Lung (tissue), 16 donors: Measurements from ENCODE around the gene SYVN1. TPM values are rescaled to one million over a fixed set of nuclear protein-coding genes. Genes with fewer than 3 reads are reported as not detected.
A peak's percentile ranks its signal among the peaks of the same experiment; 100 is the strongest.

ENCODE experiments used
- ATAC-seq: fragments of 200-7000 bp; cut with Tn5 transposase; one replicate; pipeline ENCODE4 v1.9.1; 2020; ENCODE audit warnings: moderate number of reproducible peaks; ENCODE audit not compliant: insufficient read depth, low FRiP score
- DNase-seq, 3 donors: peaks; one replicate each; pipeline ENCODE4 v3.0.0-alpha.2; 2013 to 2017
- H3K27ac ChIP-seq, 2 donors: one replicate each; pipeline ENCODE4 v1.5.1; 2013; ENCODE audit warnings: mild to moderate bottlenecking in 2 of 2, moderate library complexity in 2 of 2, control low read depth in 1 of 2, inconsistent platforms in 1 of 2, low read depth in 1 of 2, low read length in 1 of 2
- H3K27me3 ChIP-seq, 3 donors: one replicate each; pipeline ENCODE4 v1.5.1; 2013; ENCODE audit warnings: low read length in 2 of 3; ENCODE audit not compliant: control insufficient read depth in 3 of 3, insufficient read depth in 3 of 3
- H3K36me3 ChIP-seq, 4 donors: one replicate each; pipeline ENCODE4 v1.5.1; 2013; ENCODE audit warnings: low read length in 4 of 4, mild to moderate bottlenecking in 1 of 4, moderate library complexity in 1 of 4; ENCODE audit not compliant: control insufficient read depth in 4 of 4, insufficient read depth in 4 of 4
- H3K4me1 ChIP-seq, 5 donors: one replicate each; pipeline ENCODE4 v1.5.1; 2013; ENCODE audit warnings: low read length in 5 of 5, mild to moderate bottlenecking in 2 of 5, moderate library complexity in 1 of 5; ENCODE audit not compliant: control insufficient read depth in 5 of 5, insufficient read depth in 5 of 5
- H3K4me3 ChIP-seq: one replicate; pipeline ENCODE4 v1.5.1; 2013; ENCODE audit warnings: mild to moderate bottlenecking, control low read depth, moderate library complexity
- H3K9ac ChIP-seq, 2 donors: one replicate each; pipeline ENCODE4 v1.5.1; 2013; ENCODE audit warnings: low read length in 2 of 2, control low read depth in 1 of 2; ENCODE audit not compliant: insufficient read depth in 1 of 2
- H3K9me3 ChIP-seq, 4 donors: one replicate each; pipeline ENCODE4 v1.5.1; 2013; ENCODE audit warnings: low read length in 3 of 4, mild to moderate bottlenecking in 1 of 4, moderate library complexity in 1 of 4; ENCODE audit not compliant: control insufficient read depth in 4 of 4, insufficient read depth in 3 of 4
- WGBS, 2 donors: extraction: QIAGEN DNeasy Blood & Tissue Kit; methylation state at CpG; one replicate each; pipeline ENCODE4 v1.1.7; 2013; 5-methylcytosine and 5-hydroxymethylcytosine counted together
- long read RNA-seq, 5 donors: transcript quantifications; one replicate each; lab custom pipeline, GENCODE V29; 2026
- polyA plus RNA-seq, 2 donors: library from polyadenylated mRNA; stranded (reverse); fragments of 200-250 nt; gene quantifications; one replicate each; pipeline ENCODE4 v1.2.1, GENCODE V29; 2013
- total RNA-seq, 2 donors: library from RNA; depleted of rRNA in 1 of 2; stranded (reverse); fragments of >200 nt in 1 of 2; gene quantifications; one replicate each; pipeline ENCODE4 v1.2.1, GENCODE V29; 2014 to 2021
- TF ChIP-seq, protein P1 (sequence below): IDR thresholded peaks from 2 replicates; pipeline ENCODE4 v1.5.1; 2012; ENCODE audit warnings: mild to moderate bottlenecking; ENCODE audit errors: control extremely low read depth, extremely low read depth
- donor health status: control.
- donor health status: control.
- donor health status: Bipolar disorder and iron deficiency.
- donor health status: healthy.
- donor health status: DM: yes; HTN: yes; CAD: no.

Gene SYVN1
- 10 to 100 TPM; 38.8 to 80.7 TPM for total RNA-seq
- polyA plus RNA-seq: 10 to 100 TPM; 31.6 to 36.5 TPM
- long read RNA-seq, donor 1, partial matches to known transcripts: 0 of 4 reads
- long read RNA-seq, donor 1, other reads (novel, unspliced or antisense): 0 of 4 reads
- long read RNA-seq, donor 2, partial matches to known transcripts: 0 of 2 reads
- long read RNA-seq, donor 2, other reads (novel, unspliced or antisense): 0 of 2 reads
- long read RNA-seq, donor 3, partial matches to known transcripts: 0 of 1 reads
- long read RNA-seq, donor 3, other reads (novel, unspliced or antisense): 0 of 1 reads
- long read RNA-seq, donor 4: 0 reads
- long read RNA-seq, donor 5, partial matches to known transcripts: 47 of 55 reads
- long read RNA-seq, donor 5, other reads (novel, unspliced or antisense): 0 of 55 reads

DNA sequence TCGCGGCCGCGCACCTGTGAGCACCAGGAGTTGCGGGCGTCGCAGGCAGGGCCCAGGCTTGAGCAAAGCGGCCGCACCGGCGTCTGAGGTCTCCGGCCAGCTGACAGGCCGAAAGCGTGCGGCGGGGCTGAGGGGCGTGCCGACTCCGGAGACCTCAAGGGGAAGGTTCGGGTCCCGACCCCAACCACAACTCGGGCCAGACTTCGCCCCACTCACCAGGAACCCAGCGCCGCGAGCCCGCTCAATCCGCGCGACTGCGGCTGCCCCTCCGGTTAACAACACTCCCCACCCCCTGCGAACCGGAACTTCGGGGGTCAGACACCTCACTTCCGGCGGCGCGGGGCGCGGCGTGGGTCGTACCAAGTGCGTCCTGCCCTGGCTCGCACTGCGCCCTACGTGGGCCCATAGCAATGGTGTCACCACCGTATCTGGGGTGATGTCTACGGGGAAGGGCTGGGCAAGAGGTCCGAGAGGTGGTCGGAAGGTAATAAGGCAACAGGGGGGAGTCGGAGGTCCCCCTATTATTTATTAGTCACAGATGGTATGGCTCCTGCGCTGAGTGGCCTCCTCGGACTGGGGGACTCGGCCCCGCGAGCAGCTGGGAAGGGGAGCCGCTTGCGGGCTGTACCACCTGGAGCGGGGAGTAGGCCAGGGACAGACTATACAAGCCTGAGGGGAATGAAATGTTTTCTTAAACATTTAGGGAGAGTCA is at the start of gene SYVN1:
TSS of gene SYVN1 (minus strand) at position 280 of the 712 bp plus-strand sequence. CDS start 918 bp downstream, outside the sequence.
- H3K9me3 ChIP-seq: no peaks in the 10 kb centered on the region
- H3K9ac ChIP-seq: peak within 1 kb of the TSS; percentile 92 to 96
- H3K4me1 ChIP-seq: peaks cover 0 to 20% (median 12%) of the 10 kb centered on the region in 5 donors
- DNase-seq (peak; percentile 90 to 95 (median 93)), ATAC-seq (peak; percentile 87)
- 0% methylated on average over 58 to 60 of the region's 60 CpGs for WGBS, 2 donors
- H3K27me3 ChIP-seq: no peaks in the 10 kb centered on the region
- TF ChIP-seq, protein P1, sequence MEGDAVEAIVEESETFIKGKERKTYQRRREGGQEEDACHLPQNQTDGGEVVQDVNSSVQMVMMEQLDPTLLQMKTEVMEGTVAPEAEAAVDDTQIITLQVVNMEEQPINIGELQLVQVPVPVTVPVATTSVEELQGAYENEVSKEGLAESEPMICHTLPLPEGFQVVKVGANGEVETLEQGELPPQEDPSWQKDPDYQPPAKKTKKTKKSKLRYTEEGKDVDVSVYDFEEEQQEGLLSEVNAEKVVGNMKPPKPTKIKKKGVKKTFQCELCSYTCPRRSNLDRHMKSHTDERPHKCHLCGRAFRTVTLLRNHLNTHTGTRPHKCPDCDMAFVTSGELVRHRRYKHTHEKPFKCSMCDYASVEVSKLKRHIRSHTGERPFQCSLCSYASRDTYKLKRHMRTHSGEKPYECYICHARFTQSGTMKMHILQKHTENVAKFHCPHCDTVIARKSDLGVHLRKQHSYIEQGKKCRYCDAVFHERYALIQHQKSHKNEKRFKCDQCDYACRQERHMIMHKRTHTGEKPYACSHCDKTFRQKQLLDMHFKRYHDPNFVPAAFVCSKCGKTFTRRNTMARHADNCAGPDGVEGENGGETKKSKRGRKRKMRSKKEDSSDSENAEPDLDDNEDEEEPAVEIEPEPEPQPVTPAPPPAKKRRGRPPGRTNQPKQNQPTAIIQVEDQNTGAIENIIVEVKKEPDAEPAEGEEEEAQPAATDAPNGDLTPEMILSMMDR: no peak
- peak within 1 kb of the TSS; percentile 96 to 98 for H3K27ac ChIP-seq
- peak within 1 kb of the TSS; percentile 95 for H3K4me3 ChIP-seq
- peaks cover 13 to 36% (median 31%) of the 10 kb centered on the region in 4 donors for H3K36me3 ChIP-seq

GRCh38 chr11:65183201-65183891 is 49.0 kb upstream of the SYVN1 start:
- H3K27ac ChIP-seq: peak overlapping the region in 1 of 2 donors; percentile 12
- no peak for ATAC-seq
- H3K36me3 ChIP-seq: peaks cover 4 to 29% (median 9%) of the 10 kb centered on the region in 4 donors
- H3K27me3 ChIP-seq: no peaks in the 10 kb centered on the region
- H3K4me3 ChIP-seq: no peak overlapping the region
- no peak overlapping the region for H3K9ac ChIP-seq
- TF ChIP-seq, protein P1: no peak
- WGBS, 2 donors: 60 to 79% methylated on average over 19 of the region's 19 CpGs
- H3K9me3 ChIP-seq: no peaks in the 10 kb centered on the region
- DNase-seq: peak in 1 of 3 donors; percentile 55
- peaks cover 0 to 27% (median 9%) of the 10 kb centered on the region in 5 donors for H3K4me1 ChIP-seq

- Histone ChIP-seq H3K9me3 (no peaks in the 10 kb centered on the region), H3K27me3 (no peaks in the 10 kb centered on the region), H3K4me1 (peaks cover 0 to 27% (median 9%) of the 10 kb centered on the region in 5 donors), H3K27ac (peak overlapping the region; percentile 96 to 98), H3K36me3 (peaks cover 4 to 21% (median 7%) of the 10 kb centered on the region in 4 donors), H3K9ac (peak overlapping the region; percentile 42 to 77), H3K4me3 (peak overlapping the region; percentile 96)
- TF ChIP-seq, protein P1: no peak
- WGBS, 2 donors: 40 to 48% methylated on average over 23 of the region's 23 CpGs
- ATAC-seq (no peak), DNase-seq (peak; percentile 25 to 41 (median 38))
These were observed 48.2 kb upstream of the SYVN1 start for GRCh38 chr11:65182258-65183170.
